Neural progenitor cell (in vitro differentiated cells): ENCODE results near the gene DROSHA. TPM values are rescaled to one million over a fixed set of nuclear protein-coding genes. Genes with fewer than 3 reads are reported as not detected.

Source experiments
- DNase-seq: peaks from one replicate; pipeline ENCODE4 v3.0.0-alpha.2; 2016; ENCODE audit warnings: low spot score
- H2AFZ ChIP-seq: fragments of 200-600 bp; sonication (generic); replicated peaks from 2 replicates; pipeline ENCODE4 v1.6.1; 2016; ENCODE audit warnings: antibody characterized with exemption
- H3F3A ChIP-seq: fragments of 200-600 bp; sonication (generic); 2 replicates; pipeline ENCODE4 v1.6.1; 2016; ENCODE audit warnings: antibody characterized with exemption, low read depth
- H3K27ac ChIP-seq: fragments of 200-600 bp; sonication (generic); 2 replicates; pipeline ENCODE4 v1.5.1; 2016; ENCODE audit warnings: mild to moderate bottlenecking
- H3K27me3 ChIP-seq: fragments of 200-600 bp; sonication (generic); 2 replicates; pipeline ENCODE4 v1.6.1; 2016; ENCODE audit warnings: mild to moderate bottlenecking, moderate library complexity
- H3K36me3 ChIP-seq: fragments of 200-600 bp; sonication (generic); 2 replicates; pipeline ENCODE4 v1.5.1; 2016
- H3K4me1 ChIP-seq: fragments of 200-600 bp; sonication (generic); 2 replicates; pipeline ENCODE4 v1.6.1; 2016; ENCODE audit warnings: mixed run types
- H3K4me2 ChIP-seq: fragments of 200-600 bp; sonication (generic); 2 replicates; pipeline ENCODE4 v1.6.1; 2016
- H3K4me3 ChIP-seq: fragments of 200-600 bp; sonication (generic); 2 replicates; pipeline ENCODE4 v1.5.1; 2016
- H3K79me2 ChIP-seq: fragments of 200-600 bp; sonication (generic); 2 replicates; pipeline ENCODE4 v1.6.1; 2016; ENCODE audit warnings: low read depth
- H3K9ac ChIP-seq: fragments of 200-600 bp; sonication (generic); 2 replicates; pipeline ENCODE4 v1.6.1; 2016
- H3K9me3 ChIP-seq: fragments of 200-600 bp; sonication (generic); 2 replicates; pipeline ENCODE4 v1.5.1; 2016; ENCODE audit warnings: low read depth
- H4K20me1 ChIP-seq: fragments of 200-600 bp; sonication (generic); 2 replicates; pipeline ENCODE4 v1.6.1; 2016; ENCODE audit warnings: low read depth
- H3K27ac Mint-ChIP-seq: 3 replicates; pipeline ENCODE4 v1.8.0; 2021; ENCODE audit warnings: mixed read lengths
- H3K27me3 Mint-ChIP-seq: 2 replicates; pipeline ENCODE4 v1.8.0; 2022; ENCODE audit warnings: low read depth, mild to moderate bottlenecking, inconsistent platforms, moderate library complexity, mixed read lengths; ENCODE audit not compliant: insufficient read depth
- H3K36me3 Mint-ChIP-seq: 3 replicates; pipeline ENCODE4 v1.8.0; 2021; ENCODE audit warnings: mixed read lengths
- H3K4me1 Mint-ChIP-seq: 3 replicates; pipeline ENCODE4 v1.8.0; 2021; ENCODE audit warnings: mixed read lengths
- H3K4me3 Mint-ChIP-seq: 3 replicates; pipeline ENCODE4 v1.8.0; 2021; ENCODE audit warnings: mild to moderate bottlenecking, moderate library complexity, mixed read lengths
- H3K9me3 Mint-ChIP-seq: 3 replicates; pipeline ENCODE4 v1.8.0; 2020; ENCODE audit warnings: mixed read lengths
- EZH2 ChIP-seq: fragments of 200-600 bp; sonication (generic); IDR thresholded peaks from 2 replicates; pipeline ENCODE4 v1.6.1; 2017; ENCODE audit warnings: antibody characterized with exemption, mild to moderate bottlenecking, moderate library complexity
- EZH2phosphoT487 ChIP-seq: fragments of 200-600 bp; sonication (generic); IDR thresholded peaks from 2 replicates; pipeline ENCODE4 v1.6.1; 2017; ENCODE audit warnings: antibody characterized with exemption
- total RNA-seq: library from RNA; depleted of rRNA; stranded (reverse); fragments of >200 nt; gene quantifications from 2 replicates; pipeline ENCODE4 v1.2.3, GENCODE V29; 2015; ENCODE audit warnings: low replicate concordance
- TF ChIP-seq, protein P1 (sequence below): fragments of 200-600 bp; sonication (generic); IDR thresholded peaks from 2 replicates; pipeline ENCODE4 v1.5.1; 2017; ENCODE audit warnings: antibody characterized with exemption, mild to moderate bottlenecking

Gene DROSHA
- total RNA-seq, 1 donor from 2014 or later, result 80.3 TPM

DNA sequence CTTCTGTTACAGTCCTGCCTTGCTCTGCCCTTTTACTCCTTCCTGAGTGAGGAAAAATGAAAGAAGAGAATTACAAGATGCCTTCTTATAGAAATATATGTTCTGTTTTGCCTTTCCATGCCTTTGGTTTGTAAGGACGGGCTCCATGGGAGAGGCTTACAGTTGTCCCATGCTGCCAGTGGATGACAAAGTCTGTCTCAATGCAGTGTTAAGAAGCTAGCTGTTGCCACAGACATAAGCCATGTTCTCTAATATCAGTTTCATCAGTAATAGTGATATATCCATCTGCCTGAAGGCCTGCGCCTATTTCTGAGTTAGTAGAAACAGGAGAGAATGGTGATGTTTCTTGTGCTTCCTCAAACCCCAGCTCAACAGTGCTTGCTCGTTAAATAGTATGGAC, 28.0 kb upstream of the DROSHA start:
- no peak for DNase-seq
- Mint-ChIP-seq H3K4me3 (no peak overlapping the region), H3K4me1 (no peaks in the 10 kb centered on the region), H3K27me3 (no peaks in the 10 kb centered on the region), H3K36me3 (peaks cover 11% of the 10 kb centered on the region), H3K9me3 (peaks cover 7% of the 10 kb centered on the region), H3K27ac (no peak overlapping the region)
- Histone ChIP-seq H3K27me3 (no peaks in the 10 kb centered on the region), H3F3A (peaks cover 6% of the 10 kb centered on the region), H3K27ac (no peak overlapping the region), H3K9ac (no peak overlapping the region), H3K4me1 (no peaks in the 10 kb centered on the region), H3K4me3 (no peak overlapping the region), H3K4me2 (no peak overlapping the region), H2AFZ (no peak overlapping the region), H3K36me3 (no peaks in the 10 kb centered on the region), H4K20me1 (no peaks in the 10 kb centered on the region), H3K9me3 (no peaks in the 10 kb centered on the region), H3K79me2 (no peaks in the 10 kb centered on the region)
- TF ChIP-seq EZH2phosphoT487 (no peak), EZH2 (no peak)
- TF ChIP-seq, protein P1, sequence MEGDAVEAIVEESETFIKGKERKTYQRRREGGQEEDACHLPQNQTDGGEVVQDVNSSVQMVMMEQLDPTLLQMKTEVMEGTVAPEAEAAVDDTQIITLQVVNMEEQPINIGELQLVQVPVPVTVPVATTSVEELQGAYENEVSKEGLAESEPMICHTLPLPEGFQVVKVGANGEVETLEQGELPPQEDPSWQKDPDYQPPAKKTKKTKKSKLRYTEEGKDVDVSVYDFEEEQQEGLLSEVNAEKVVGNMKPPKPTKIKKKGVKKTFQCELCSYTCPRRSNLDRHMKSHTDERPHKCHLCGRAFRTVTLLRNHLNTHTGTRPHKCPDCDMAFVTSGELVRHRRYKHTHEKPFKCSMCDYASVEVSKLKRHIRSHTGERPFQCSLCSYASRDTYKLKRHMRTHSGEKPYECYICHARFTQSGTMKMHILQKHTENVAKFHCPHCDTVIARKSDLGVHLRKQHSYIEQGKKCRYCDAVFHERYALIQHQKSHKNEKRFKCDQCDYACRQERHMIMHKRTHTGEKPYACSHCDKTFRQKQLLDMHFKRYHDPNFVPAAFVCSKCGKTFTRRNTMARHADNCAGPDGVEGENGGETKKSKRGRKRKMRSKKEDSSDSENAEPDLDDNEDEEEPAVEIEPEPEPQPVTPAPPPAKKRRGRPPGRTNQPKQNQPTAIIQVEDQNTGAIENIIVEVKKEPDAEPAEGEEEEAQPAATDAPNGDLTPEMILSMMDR, result no peak

DNA sequence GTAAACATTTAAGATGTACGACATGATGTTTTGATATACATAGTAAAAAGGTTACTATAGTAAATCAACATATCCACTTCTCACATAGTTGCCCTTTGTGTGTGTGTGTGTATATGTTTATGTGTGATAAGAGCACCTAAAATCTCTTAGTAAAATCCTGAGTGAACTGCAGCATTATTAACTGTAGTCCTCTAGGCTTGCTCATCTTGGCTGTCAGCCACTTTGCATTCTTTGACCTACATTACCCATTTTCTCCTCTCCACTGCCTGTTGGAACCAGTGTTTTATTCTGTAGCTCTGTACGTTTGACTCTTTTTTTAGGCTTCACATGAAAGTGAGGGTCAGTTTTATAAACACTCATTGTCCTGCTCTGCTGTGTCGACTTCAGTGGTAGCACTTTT, 24.6 kb upstream of the DROSHA start:
- Histone ChIP-seq H3K4me3 (no peak overlapping the region), H3K27me3 (no peaks in the 10 kb centered on the region), H3K36me3 (peaks cover 9% of the 10 kb centered on the region), H3K9me3 (no peaks in the 10 kb centered on the region), H3K27ac (no peak overlapping the region), H3K79me2 (no peaks in the 10 kb centered on the region), H3K4me1 (no peaks in the 10 kb centered on the region), H3F3A (peaks cover 6% of the 10 kb centered on the region), H2AFZ (no peak overlapping the region), H3K9ac (no peak overlapping the region), H3K4me2 (no peak overlapping the region), H4K20me1 (no peaks in the 10 kb centered on the region)
- TF ChIP-seq EZH2phosphoT487 (no peak), EZH2 (no peak)
- TF ChIP-seq, protein P1, result no peak
- H3K27ac Mint-ChIP-seq, result no peak overlapping the region
- no peaks in the 10 kb centered on the region for H3K9me3 Mint-ChIP-seq
- no peak overlapping the region for H3K4me3 Mint-ChIP-seq
- no peaks in the 10 kb centered on the region for H3K27me3 Mint-ChIP-seq
- peaks cover 19% of the 10 kb centered on the region for H3K36me3 Mint-ChIP-seq
- no peaks in the 10 kb centered on the region for H3K4me1 Mint-ChIP-seq
- DNase-seq, result no peak

- H3K9me3 ChIP-seq, result no peaks in the 10 kb centered on the region
- Mint-ChIP-seq H3K4me3 (no peak overlapping the region), H3K4me1 (no peaks in the 10 kb centered on the region), H3K27ac (no peak overlapping the region), H3K9me3 (no peaks in the 10 kb centered on the region), H3K27me3 (no peaks in the 10 kb centered on the region), H3K36me3 (peaks cover 31% of the 10 kb centered on the region)
- no peak overlapping the region for H3K9ac ChIP-seq
- no peak for DNase-seq
- TF ChIP-seq EZH2phosphoT487 (no peak), EZH2 (no peak)
- TF ChIP-seq, protein P1, result no peak
- peaks cover 14% of the 10 kb centered on the region for H3K36me3 ChIP-seq
- H3K4me1 ChIP-seq, result no peaks in the 10 kb centered on the region
- no peak overlapping the region for H3K4me2 ChIP-seq
- no peaks in the 10 kb centered on the region for H3K79me2 ChIP-seq
- no peaks in the 10 kb centered on the region for H4K20me1 ChIP-seq
- H3F3A ChIP-seq, result peaks cover 6% of the 10 kb centered on the region
- no peak overlapping the region for H3K27ac ChIP-seq
- H3K27me3 ChIP-seq, result no peaks in the 10 kb centered on the region
- no peak overlapping the region for H3K4me3 ChIP-seq
- no peak overlapping the region for H2AFZ ChIP-seq
Observed at GRCh38 chr5:31554552-31554951, 22.7 kb upstream of the DROSHA start.

GRCh38 chr5:31553863-31554262, 22.0 kb upstream of the DROSHA start:
- Histone ChIP-seq H3K9ac (no peak overlapping the region), H3F3A (peaks cover 6% of the 10 kb centered on the region), H3K4me2 (no peak overlapping the region), H3K4me1 (no peaks in the 10 kb centered on the region), H3K4me3 (no peak overlapping the region), H4K20me1 (no peaks in the 10 kb centered on the region), H3K79me2 (no peaks in the 10 kb centered on the region), H3K36me3 (peaks cover 14% of the 10 kb centered on the region), H3K27me3 (no peaks in the 10 kb centered on the region), H3K9me3 (no peaks in the 10 kb centered on the region), H3K27ac (no peak overlapping the region), H2AFZ (no peak overlapping the region)
- no peaks in the 10 kb centered on the region for H3K4me1 Mint-ChIP-seq
- no peak overlapping the region for H3K4me3 Mint-ChIP-seq
- DNase-seq, result no peak
- no peaks in the 10 kb centered on the region for H3K9me3 Mint-ChIP-seq
- H3K36me3 Mint-ChIP-seq, result peaks cover 31% of the 10 kb centered on the region
- no peaks in the 10 kb centered on the region for H3K27me3 Mint-ChIP-seq
- TF ChIP-seq EZH2 (no peak), EZH2phosphoT487 (no peak)
- TF ChIP-seq, protein P1, result no peak
- H3K27ac Mint-ChIP-seq, result no peak overlapping the region
